Measurements from ENCODE around the gene CREB5.

- TF ChIP-seq CTCF (conservative IDR thresholded peaks at IDR 0.05; ENCODE audit: low read length) (no peak), EZH2phosphoT487 (IDR thresholded peaks at IDR 0.05; ENCODE audit: borderline replicate concordance) (no peak)
Measured at GRCh38 chr7:28685644-28686417, 273.5 kb downstream of the CREB5 start.

Measured in Loucy (cell line).